Measurements from ENCODE around the gene NT5C2. TPM values are rescaled to one million over a fixed set of nuclear protein-coding genes. Genes with fewer than 3 reads are reported as not detected.
A peak's percentile ranks its signal among the peaks of the same experiment; 100 is the strongest.

NT5C2 gene
- total RNA-seq, 1 experiment from 2014 or later = 26.9 TPM

DNA sequence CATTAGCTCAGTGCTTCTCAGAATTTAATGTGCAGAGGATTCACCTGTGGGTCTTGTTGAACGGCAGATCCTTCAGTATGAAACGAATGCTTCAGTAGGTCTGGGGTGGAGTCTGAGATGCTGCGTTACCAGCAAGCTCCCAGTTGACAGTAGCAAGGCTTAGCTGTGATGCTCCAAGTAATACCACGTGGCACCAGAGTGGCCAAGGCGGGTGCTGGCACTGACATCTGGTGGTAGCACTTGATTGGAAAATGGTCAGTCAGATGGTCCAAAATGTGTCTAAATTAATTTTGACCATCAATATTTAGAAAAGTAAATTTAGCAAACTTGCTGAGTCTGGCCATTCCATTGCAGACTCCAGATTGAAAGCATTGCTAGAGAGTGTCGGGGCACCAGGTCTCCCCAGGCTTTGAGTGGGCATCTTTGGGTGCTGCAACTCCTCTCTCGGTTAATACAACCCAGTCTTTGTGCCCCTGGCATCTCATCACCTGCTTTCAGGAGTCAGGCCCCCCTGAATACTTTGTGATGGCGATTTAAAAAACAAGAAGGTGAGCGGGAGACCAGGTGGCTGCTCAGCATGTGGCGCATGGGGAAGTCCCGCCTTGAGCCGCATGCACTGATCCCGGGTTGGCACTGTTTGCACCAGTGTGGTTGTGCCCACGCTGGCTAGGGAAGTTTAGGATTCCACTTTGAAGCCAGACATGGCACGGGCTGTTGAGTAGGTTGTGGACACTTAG is 130.1 kb downstream of the NT5C2 start:
- DNase-seq (ENCODE audit: low read depth) = no peak

DNA sequence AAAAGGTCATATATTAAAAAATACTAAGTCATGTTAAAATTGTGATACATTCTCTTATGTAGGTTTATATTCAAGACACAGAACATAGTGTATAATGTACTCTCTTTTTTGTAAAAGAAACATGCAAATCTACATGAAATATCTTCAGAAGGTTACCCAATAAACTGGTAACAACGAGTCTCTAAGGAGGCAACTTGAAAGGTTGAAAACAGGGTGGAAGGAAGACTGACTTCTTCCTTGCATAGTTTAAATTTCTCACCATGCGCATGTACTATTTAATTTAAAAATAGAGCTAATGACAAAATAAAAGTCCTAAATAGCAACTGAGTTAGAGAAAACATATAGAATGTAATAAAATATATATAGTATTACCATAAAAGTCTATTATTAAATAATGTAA is 132.5 kb downstream of the NT5C2 start:
- DNase-seq (ENCODE audit: low read depth) = no peak

DNA sequence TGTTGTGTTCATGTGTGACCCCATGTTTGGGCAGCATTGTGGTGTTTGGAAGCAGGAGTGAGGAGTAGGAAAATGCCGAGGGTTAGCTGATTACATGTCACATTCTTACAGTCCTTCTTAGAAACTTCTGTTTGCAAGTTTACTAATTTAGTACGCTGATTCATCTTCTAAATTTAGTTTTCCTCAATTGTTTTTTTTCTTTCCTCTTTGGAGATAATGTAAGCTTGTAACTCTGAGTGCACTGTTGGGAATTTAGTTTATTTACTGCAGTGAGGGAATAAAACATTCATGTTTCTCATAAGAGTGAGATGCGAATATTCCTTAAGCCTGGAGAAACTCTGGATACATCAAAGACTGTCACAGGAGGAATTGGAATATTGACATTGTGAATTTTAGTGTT is 135.0 kb downstream of the NT5C2 start:
- no peak for DNase-seq (ENCODE audit: low read depth)

DNA sequence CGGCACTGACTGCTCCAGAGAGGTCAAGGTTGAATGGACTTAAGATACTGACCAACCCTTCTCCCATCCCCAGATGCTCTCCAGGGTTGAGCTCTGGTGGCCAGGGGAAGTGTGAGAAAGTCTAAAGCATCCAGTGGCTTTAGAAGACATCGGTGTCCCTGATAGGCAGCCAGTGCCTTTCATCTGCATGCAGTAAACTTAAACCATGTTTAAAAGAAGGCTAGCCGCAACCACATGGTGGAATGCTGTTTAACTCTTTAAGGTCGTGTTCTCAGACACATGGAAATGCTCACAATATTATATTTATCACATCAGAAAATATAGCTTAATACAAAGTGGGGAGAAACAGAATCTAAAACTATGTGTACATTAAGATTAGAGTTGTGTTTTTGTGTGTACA is 138.0 kb downstream of the NT5C2 start:
- DNase-seq (ENCODE audit: low read depth) = no peak

DNA sequence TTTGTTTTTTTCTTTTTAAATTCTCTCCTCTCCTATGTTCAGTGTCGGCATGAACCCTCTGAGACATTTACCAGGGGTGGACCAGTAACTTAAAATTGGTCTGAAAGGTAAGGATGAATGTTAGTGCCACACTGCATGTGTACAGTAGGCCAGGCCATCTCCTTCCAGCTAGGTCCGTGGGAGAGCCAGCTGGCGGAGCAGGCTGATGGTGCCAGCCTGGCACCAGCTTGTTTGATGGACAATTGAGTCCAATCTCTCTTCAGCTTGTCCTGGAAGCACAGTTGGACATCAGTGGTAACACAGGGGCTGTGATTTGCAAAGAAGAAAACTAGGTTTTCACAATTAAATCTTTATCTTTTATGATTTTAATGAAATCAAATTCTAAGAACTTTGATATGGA is 138.5 kb downstream of the NT5C2 start:
- DNase-seq (ENCODE audit: low read depth) = no peak

DNA sequence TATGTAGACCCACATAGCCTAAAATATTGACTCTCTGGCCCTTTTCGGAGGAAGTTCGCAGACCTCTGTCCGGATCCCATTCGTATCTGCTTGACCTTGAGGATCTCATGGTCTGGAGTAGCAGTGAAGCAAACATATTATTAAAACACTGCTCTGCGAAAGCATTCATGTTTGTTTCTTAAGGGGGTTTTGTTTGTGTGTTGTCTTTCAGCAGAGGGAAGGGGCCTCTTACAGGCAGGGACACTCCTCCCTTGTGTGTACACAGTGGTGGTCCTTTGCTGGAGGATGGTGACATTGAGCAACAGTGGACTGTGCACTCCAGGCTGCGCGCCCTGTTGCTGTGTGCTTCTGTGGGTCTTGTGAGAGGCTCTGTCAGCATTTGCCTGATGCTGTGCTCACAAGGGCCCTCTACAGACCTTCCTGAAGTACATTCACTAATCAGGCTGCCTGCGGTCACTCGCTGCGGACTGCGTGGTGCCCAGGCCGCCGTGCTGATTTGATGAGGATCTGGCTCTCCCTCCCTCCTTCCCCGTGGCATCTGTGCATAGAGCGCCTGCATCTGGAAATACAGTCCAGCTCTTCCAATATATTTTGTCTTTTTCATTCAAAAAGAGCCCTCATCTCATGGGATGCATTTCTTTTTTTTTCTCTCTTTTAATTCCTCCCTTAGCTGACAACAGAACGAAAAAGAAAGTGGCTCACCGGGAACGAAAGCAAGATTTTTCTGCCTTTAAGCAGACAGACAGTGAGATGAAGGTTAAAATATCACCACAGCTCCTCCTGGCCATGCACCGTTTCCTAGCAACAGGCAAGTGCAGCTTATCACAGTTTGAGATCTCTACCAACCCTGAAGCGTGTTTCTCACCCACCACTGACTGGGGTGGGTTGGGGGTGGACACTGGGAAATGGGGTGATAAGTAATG is 139.2 kb downstream of the NT5C2 start:
- DNase-seq (ENCODE audit: low read depth) = no peak

DNA sequence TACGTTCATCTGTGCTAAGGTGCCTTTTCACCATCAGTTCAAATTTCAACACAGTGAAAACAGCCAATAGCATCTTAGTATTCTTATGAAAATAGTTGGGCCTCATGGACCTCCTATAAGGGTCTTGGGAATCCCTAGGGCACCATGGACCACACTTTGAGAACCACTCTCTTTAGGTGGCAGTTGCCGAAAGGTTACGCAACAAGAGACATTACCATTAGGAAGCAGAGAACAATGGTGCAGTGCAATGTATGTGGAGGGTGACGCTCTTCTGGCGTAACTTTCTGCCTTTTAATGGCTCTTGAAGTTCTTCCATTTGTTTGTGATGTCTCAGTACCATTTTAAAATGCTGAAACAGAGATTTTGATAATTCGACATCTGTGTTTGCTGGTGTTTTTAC is 143.8 kb downstream of the NT5C2 start:
- DNase-seq (ENCODE audit: low read depth) = no peak

DNA sequence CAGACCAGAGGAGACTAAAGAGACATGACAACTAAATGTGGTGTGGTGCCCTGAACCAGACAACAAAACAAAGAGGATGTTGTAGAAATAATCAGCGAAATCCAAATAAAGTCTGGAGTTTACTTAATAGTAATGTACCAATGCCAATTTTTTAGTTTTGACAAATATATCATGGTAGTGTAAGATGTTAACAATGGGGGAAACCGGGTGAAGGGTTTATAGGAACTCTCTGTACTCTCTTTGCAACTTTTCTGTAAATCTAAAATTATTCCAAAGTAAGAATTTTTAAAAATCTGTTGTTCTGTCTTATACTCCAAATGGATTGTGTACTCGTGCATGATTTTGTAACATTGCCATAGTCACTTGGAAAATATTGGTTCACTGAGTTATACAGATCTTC is 145.7 kb downstream of the NT5C2 start:
- DNase-seq (ENCODE audit: low read depth) = no peak

DNA sequence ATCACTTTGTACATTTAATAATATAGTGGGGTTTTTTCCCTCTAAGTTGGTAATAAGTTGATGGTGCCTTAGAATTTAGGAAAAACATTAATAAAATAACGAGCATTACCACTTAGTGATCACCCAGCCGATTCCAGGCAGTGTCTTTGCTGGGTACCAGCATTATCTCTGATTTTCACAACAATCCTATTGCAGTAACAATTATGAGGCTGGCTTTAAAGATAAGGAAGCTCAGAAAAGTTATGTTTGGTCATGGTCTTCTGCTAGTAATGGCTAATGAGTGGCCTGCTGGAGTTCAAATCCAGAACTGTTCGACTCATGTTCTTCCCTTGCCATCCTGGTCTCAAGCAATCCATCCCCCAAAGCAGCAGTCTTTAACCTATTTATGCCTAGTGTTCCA is 147.1 kb downstream of the NT5C2 start:
- no peak for DNase-seq (ENCODE audit: low read depth)

DNA sequence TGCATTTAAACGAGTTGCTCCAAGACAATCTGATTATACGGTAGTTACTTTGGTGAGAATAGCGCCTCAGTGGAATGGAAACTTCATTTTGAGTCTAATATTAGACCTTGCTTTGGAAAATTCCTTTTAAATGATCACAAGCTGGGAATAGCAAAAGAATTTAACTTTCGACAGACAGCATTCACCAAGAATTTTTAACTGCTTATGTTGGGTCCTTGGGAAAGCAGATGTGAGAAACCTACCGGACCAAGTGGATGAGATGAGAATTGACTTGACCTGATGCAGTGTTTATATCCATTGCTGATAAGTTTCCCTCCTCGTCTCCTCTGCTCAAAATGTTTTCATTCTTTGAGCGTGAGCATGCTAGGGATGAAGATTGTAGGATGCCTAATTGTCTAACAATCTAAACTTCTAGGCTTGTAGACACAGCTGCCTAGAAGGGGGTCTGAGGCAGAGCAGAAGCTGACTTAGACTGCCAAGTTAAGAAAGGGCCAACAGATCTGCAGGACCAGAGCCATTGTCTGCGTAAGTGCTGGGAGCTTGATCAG is 148.1 kb downstream of the NT5C2 start:
- DNase-seq (ENCODE audit: low read depth) = peak; percentile 2

DNA sequence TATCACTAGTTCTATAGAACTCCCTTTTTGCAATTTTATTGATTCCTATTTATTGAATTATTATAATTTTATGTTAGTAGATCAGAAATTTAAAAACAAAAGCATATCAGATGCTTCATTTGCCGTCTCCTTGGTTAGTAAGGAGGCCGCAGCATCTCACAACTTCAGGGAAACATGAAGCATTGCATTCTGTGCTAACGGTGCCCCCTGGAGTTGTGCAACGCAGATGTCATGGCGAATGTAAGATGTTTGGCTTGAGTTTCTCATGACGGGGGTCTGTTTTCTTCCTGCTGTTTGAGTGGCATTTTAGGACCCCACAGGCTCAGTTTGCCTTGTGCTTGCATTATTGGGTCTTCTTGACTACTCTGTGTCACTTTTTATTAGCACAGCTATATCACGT is 150.2 kb downstream of the NT5C2 start:
- DNase-seq (ENCODE audit: low read depth) = no peak

DNA sequence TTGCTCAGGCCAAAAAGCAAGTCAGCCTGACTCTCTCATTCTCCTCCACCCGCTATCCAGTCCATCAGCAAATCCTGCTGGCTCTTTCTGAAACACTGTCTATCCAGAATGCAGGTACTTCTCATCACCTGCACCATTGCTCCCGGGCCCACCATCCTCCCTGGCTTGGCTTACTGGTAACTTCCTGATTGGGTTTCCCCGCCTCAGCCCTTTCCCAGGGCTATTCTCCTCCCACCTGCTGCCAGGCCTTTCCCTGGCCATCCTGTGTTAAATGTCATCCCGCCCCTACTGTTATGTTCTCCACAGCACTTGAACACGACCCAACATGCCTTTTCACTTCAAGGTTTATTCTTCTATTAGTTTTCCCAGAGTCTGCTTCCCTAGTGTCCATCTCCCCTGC is 150.9 kb downstream of the NT5C2 start:
- DNase-seq (ENCODE audit: low read depth) = no peak

DNA sequence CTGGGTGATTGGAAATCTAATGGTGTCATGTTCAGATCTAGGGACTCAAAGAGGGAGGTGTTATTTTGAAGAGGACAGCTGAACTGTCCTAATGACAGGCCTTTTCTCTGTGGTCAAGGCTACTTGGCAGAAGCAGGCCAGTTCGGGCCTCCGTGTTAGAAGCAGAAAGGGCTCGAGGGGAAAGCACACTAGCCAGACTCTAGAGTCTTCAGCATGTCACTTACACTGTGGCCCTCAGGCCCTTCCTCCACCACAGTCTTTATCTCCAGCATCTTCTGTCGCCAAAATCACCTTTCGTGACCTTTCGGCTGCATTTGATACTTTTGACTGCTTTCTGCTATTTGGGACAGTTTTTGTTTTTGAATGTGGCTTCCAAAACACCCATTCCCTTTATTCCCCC is 151.7 kb downstream of the NT5C2 start:
- DNase-seq (ENCODE audit: low read depth) = no peak

DNA sequence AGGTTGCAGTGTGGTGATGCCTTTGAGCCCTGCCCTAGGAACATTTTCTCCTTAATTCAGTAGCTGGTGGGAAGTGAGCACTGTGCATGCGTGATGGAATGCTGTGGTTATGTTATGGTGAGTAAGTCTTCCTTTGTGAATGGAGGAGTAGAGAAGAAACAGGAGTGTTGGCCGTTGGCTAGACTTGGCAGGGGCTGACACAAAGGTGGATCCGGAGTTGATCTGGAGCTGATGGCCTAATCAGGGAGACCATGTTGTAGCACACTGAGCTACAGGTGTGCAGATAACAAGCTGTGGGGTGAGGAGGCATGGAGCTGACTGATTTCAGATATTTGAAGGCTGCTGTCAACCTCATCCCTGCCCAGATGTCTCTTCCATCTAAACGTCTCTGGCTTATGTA is 152.7 kb downstream of the NT5C2 start:
- DNase-seq (ENCODE audit: low read depth) = peak; percentile 76

DNA sequence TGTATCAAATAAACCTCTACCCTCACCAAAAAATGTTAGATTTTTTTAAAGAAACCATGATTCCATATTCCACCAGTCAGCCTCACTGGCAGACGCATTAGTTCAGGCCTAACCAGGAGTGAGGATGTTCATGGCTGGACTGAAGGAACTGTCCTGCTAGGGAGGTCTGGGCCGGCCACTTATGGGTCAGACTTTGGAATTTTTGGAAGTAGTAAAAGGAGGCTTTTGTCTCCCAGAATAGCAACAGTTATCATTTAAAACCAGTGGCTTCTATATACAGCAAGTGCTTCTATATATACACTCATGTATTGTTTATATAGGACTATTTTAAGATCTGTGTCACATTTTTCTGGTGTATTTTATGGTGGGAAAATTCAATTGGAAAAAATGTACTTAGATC is 154.5 kb downstream of the NT5C2 start:
- DNase-seq (ENCODE audit: low read depth) = no peak

Other genes starting within 250 kb of the NT5C2 start
- 0.10 and 0.12 TPM in 2 replicates for gene RPEL1, start 52.6 kb upstream of the NT5C2 start, total RNA-seq (2014; rRNA removed; shearing (Covaris generic))
- 7.9 and 10.3 TPM in 2 replicates for gene INA, start 83.9 kb upstream of the NT5C2 start, total RNA-seq (2014; rRNA removed; shearing (Covaris generic))
- gene PCGF6, start 157.9 kb upstream of the NT5C2 start, total RNA-seq (2014; rRNA removed; shearing (Covaris generic)) = 15.1 and 15.4 TPM in 2 replicates
- 6.4 and 8.4 TPM in 2 replicates for gene TAF5, start 174.7 kb upstream of the NT5C2 start, total RNA-seq (2014; rRNA removed; shearing (Covaris generic))
- gene ATP5MK, start 203.2 kb upstream of the NT5C2 start, total RNA-seq (2014; rRNA removed; shearing (Covaris generic)) = 586 and 602 TPM in 2 replicates
- gene PDCD11, start 203.4 kb upstream of the NT5C2 start, total RNA-seq (2014; rRNA removed; shearing (Covaris generic)) = 15.3 and 18.1 TPM in 2 replicates